Activated CD8-positive, alpha-beta memory T cell treated with anti-CD3 and anti-CD28 coated beads, Interleukin-2, amount 50 U/mL, for 48 hours (primary cell): ENCODE results near the gene PLA2G4E.

ENCODE experiments used
- DNase-seq: peaks from one replicate; pipeline ENCODE4 v3.0.0-alpha.2; 2020

PLA2G4E gene

DNA sequence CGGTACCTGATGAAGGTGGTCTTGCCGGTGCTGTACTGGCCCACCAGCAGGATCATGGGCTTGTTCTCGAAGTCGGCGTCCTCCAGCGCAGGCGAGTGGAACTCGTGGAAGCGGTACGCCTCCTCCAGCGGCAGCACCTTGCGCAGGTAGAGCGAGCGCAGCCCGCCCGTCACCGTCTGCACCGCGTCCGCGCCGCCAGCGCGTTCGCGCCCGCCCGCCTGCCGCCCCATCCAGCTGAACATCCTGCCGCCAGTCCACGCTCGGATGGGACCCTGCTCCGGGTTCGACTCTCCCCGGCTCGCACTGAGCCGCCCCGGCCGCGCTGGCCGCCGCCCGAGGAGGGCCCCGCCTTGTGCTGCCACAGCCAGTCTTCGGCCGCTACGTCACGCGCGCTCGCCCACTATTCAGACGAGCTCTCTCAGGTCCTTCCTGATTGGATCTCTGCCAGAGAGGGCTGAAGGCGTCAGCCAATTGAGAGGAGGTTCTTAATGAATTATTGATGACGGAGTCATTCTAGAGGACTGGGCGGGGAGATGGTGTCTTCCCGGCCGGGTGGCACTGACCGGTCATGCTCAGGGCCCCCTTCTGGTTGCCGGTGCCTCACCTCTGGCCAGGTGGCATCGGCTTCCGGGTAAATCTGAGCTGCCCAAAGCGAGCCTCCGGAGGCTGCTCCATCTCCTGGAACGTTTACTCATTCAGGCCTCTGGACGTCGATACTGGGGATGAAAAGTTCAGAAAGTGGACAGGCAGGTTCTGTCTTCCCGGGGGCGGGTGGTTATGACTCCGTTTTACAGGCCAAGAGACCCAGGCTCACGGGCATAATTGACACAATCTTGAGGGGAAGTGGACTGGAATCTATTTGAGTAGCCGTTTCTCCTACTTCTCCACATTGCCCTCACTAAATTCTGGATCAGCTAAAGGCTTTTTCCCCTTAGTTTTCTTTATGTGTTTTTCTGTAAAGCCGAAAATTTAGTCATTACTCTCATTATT is 48.3 kb downstream of the PLA2G4E start, which contains the start of gene EHD4:
TSS of gene EHD4 (minus strand) at position 305 of the 990 bp plus-strand sequence. CDS start at position 242, 63 bp downstream.
- peak; percentile 96 for DNase-seq

DNA sequence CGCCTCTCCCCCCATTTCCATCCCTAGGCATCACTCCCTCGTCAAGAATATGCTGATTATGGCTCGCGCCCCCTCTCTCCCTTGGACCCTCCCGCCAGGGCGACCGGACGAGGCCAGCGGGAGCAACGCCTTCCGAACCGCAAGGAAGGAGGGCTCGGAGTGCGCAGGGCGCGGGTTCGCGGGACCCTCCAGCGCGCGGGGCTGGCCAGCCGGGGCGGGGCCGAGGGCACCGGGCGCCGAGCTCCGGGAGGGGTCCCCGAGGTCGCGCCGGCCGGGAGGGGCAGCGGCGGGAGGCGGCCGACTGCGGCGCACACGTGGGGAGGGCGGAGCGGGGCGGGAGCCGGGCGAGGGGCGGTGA is 49.0 kb downstream of the PLA2G4E start:
- DNase-seq = no peak

DNA sequence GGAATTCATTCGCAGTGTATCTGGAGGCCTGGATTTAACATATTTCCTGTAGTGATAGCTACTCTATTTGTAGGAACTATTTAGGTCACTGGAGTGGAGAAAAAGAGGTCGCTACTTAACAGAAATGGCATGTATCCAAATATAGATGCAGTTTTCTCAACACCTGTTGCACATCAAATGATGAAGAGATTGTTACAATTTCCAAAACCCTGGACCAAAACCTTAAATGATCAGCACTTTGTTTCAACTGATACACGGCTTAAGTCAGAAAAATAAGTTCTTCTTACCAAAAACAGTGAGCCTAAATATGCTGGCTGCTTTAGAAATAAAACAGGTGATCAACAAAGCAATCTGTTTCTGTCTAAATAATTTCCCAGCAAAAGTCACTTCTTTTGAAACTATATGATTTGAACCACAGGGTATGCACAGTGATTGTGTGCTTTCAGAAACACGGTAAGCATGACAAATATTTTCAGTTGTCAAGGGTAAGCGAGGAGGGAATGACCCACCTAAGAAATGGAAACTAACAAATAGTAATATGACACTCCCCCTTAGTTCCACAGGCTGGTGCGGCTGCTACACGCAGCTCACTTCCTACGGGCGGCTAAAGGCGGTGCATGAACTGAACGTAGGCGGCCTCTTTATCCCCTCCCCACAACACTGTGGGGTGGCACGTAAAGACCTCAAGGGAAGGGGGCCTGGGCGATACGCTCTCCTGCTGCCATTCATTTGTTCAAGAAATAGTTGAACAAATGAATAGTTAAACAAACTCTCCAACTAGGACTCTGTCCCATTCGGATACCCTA is 49.5 kb downstream of the PLA2G4E start:
- peak; percentile 84 for DNase-seq

DNA sequence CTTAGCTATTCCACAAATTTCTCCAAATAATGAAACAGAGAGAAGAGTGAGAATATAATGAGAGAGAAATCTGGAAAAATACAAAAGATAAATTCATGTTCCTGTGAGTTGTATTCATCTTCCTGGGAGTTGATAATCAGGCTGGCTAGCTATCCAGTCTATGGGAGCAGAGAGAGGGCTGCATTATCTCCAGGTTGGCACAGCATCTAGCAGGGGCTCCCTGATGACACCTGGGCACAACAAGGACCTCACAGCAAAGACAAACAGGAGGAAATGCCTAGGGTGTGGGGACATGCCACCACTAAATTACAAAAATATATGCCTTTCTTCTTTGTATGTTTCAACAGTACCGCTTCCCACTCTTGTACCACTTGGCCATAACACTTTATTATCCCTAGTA is 50.4 kb downstream of the PLA2G4E start:
- peak; percentile 30 for DNase-seq

DNA sequence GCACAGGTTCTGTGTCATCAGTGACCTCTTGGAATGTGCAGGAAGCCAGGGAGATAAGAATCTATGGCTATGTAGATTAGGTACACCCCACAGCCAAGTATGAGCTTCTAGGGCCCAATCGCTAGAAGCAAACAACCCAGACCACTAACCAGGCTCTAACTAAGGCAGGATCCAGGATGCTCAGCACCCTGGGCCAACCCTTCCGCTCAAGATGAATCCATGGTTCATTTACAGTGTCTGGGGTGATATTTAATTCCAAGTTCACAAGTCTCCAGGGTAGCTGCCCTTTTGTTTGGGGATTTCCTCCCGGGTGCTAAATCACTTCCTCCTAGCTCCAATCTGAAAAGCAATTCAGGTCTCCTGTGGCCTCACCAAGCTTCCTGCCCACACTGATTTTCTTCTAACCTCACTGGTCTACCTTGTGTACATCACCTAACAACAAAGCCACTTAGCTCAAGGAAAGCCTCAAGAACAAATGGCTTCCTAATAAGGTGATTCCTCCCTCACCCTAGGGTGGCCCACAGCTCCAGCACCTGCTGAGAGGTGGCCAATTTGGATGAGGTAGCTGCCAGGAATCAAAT is 50.9 kb downstream of the PLA2G4E start:
- peak; percentile 53 for DNase-seq

DNA sequence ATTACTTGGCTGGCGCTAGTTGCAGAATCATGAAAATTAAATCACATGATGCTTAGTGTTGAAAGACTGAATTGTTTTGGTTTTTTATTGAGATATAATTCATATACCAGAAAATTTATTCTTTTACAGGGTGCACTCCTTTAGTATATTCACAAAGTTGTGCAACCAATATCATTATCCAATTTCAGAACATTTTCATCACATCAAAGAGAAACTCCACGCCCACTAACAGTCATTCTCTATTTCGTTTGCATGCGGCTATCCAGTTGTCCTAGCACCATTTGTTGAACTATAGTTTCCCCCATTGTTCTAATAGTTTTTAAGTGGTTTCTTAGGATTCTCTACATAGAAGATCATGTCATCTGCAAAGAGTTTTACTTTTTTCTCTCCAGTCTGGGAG is 52.1 kb downstream of the PLA2G4E start:
- no peak for DNase-seq

DNA sequence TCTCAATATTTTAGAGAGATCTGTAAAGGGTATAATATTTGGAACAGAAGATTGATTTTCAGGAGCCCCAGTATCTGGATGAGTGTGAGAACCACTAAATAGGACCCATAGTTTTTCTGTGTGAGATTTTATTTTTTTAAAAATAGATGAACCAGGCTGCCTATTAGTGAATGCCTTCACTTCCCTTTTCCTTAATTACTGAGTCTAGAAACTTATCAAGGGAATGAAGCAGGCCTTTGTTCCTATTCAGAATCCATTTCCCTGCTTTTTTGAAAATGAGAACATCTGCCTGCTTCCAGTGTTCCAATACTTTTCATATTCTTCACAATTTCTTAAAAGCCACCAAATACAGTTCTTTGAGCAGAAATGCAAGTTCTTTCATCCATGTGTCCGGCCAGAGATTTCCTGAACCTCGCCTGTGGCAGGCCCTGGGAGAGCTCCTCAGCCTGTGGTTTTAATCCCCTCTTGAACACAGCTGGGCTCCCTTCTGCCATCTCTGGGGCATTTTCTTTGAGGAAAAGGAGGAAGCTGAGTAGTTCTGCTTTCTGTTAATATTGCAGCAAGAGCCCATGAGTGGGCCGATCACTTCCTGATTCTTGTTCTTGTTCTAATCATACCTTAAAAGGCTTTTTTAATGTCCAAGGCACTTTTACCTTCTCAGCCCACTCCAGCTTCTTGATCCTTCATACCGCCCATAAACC is 53.2 kb downstream of the PLA2G4E start:
- DNase-seq = peak; percentile 29

DNA sequence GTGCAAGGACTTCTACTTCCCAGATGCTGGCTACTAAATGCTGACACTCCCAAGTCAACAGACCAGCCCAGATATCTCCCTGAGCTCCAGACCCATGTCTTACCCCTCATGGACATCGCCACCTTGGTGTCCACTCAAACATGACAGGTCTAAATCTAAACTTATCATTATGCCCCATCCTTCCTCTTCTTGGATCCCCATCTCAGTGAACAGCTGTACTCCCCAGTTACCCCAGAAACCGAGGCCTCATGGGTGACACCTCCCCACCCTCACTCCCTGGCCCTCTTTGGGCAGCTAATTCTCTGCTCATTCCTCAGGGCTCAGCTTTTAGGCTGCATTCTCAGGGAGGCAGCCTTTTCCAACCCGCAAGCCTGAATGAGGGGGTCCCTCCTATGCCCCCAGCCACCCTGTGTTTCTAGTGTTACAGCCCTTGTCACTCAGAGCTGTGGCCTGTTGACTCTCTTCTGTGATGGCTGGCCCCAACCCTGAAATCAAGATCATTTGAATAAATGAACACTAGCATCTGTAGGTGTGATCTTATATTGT is 53.8 kb downstream of the PLA2G4E start:
- peak; percentile 36 for DNase-seq

DNA sequence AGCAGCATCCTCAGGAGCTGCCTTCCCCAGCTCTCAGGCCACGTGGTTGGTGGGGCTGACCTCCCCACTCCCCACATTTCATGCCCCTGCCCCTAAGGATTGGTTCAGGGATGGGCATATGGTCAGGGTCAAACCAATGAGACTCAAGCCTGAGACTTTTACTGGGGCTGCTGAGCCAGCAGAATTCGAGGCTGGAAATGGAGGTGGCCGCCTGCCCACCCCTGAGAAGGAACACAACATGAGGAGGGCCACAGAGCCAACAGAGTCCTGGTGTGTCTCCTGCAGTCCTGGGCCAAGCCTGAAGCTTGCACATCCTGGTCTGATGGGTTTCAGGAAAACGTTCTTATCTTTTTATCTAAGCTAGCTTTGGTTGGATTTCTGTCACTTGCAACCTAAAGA is 54.4 kb downstream of the PLA2G4E start:
- DNase-seq = peak; percentile 43

DNA sequence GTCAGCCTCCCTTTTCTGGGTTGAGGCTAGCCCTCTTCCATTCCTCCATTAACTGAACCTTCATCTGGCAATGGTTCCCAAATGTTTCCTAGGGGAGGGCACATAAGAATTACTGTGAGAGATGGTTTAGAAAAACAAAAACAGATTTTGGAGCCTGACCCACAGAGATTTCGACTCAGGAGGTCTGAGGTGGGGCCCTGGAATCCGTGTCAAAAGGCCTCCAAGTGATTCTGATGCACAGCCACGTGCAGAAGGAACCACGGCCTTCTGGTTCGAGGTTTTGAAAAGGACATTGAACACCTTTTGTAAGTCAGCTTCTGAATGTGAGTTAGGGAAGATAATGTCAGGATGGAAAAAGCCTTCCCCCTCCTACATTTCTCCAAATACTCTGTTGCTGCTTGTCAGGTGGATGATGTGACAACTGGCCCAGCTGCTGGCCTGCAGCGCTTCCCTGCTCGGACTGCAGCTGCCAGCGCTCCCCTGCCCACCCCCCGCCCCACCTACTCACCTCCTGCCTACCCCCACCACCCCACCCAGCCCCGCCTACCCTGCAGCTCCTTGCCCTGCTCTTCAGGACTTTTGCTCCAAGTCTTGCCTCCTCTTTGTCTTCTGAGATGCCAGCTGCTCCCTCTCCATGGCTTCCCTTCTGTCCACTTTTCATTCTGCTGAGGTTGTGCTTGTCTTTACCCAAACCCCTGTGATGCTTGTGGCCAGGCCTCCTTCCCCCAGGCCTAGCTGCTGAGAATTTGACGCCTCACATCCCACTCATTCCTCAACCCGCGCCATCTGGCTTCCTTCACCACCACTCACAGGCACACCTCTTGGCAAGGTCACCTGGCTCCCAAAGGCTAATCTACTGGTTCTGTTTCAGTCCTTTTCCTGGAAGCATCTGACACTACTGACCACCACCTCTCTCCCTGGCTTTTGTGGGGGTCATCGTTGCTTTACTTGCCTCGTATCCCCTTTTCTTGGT is 55.1 kb downstream of the PLA2G4E start:
- peak; percentile 46 for DNase-seq

DNA sequence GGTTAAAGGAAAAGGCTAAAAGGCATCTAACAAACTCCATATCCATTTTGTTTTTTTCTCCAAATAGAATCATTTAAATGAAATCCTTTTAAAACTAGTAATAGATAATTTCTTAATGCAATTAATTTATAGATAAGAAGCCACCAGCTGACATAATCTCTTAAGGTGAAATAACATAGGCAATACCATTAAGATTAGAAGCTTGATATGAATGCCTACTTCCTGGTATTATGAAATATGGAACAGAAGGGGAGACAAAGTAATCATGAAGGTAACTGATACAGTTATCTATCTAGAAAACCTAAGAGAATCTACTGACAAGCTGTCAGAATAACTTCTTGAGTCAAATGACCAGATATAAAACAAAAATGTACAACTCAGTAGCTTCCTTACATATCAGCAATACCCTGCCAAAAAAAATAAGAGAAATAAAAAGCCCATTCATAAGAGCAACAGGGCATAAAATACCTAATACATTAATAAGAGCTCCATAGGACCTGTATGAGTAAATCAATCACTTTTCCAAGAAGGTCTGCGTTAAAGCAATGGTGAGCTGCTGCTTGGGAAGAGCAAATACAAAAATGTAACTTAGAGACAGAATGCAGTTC is 59.1 kb downstream of the PLA2G4E start:
- DNase-seq = no peak

DNA sequence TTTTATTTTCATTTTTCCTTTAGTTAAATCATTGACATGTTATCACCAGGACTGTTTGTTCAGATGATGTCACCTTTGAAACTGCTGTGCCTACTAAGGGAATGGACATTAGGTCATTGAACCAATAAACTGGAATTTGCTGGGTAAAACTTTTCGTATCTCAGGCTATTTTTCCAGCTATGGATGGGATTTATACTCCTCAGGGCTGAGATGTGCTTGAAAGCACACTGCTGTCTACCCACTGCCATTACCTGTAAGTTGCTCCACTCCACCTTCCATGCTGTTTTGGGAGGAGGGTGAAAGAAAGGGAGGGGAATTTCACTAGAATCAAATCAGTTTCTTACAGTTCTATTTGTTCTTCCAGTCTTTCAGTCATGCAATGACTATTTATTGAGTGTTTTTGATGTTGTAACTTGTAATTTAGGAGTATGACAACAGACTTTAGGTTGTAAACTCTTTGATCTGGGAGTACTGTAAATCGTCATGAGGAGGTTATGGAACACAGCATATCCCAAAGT is 59.8 kb downstream of the PLA2G4E start:
- no peak for DNase-seq

DNA sequence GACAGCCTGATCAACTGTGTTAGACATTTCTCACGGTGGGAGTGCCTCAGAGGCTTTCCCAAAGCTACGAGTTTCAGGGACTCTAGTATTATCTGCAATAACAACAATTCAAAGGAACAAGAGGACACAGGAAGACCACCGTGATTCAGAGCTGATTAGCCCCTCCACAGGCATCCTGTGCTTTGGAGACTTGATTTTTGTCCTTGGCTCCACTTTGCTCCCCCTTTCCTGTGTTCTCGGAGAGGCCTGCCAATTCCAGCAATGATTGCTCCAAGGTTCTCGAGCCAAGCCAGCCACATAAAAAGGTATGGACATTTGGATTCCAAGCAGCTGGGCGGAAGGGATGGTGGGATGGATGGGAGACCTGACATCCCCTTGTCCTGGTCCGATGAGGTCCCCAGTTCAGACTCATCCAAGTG is 62.8 kb downstream of the PLA2G4E start:
- no peak for DNase-seq

DNA sequence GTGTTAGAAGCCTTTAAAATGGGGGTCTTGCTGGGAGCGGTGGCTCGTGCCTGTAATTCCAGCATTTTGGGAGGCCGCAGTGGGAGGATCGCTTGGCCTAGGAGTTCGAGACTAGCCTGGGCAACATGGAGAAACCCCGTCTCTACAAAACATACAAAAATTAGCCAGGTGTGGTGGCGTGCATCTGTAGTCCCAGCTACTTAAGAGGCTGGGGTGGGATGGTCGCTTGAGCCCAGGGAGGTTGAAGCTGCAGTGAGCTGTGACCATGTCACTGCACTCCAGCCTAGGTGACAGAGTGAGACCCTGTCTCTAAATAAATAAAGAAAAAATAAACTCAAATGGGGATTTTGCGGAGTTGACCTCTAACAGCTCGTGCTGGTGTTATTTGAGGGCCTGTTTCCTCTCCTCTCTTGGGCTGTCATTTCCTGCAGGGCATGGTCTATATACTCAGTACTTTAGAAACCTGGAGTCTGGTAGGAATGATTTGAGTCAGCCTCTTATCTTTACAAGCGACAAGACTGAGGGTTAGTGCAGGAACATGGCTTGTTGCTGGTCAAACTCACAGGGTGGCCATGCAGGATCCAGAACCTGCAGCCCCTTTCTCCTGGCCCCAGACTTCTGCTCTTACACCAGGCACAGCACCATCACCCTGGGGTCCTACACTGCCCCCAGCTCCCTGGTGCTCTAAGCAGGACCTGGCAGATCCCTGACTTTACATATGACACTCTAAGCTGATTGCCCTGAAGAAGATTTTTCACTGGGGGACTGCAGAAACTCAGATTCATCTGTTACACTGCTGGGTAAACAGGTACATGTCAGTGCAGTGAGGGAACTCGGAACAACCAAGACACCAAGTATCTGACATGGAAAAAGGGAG is 63.6 kb downstream of the PLA2G4E start:
- no peak for DNase-seq

DNA sequence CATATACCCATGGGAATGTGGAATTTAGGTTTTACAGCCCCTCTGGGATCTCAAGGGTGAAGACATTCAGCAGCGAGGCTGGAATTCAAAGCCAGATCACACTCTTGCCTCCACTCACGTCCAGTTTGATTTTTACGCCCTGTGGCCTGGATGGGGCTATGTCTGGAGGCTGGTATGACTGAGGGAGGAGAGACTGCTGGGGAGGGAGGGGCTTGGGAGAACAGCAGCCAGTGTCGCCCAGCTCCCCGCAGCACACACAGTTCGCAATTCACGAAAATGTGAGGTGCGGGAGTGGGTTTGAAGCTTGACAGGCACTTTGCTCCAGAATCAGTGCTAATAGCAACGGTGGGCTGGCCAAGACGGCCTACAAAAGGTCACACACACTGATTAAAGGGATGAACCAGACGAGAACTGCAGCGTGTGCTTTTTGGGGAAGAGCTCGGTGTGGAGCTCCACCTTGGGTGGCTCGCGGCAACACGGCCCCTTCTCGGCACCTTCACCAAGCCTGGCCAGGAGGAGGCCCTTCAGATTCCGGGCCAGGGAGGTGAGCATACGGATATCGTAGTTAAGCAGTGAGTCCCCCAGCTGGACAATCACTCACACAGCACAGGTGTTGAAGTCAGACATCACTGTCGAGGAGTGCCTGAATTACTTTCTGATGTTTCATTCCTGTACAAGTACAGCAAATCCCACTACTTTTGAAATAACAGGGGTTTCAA is 64.9 kb downstream of the PLA2G4E start:
- DNase-seq = no peak

DNA sequence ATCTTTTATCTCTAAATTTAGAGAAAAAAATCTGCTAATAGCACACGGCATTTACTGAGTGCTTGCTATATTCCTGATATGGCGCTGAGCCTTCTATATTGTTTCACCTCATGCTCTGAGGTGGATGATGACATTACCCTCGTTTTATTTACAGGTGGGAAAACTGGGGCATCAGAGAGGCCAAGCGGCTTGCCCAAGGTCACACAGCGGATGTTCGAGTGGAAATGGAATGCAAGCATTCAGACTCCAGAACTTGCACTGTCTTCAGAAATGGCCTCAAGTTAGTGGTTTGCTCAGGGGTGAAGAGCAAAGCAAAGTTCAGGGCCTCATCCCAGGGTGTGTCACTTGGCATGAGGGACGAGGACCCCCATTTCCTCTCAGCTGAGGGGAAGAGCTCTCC is 65.7 kb downstream of the PLA2G4E start:
- DNase-seq = no peak

DNA sequence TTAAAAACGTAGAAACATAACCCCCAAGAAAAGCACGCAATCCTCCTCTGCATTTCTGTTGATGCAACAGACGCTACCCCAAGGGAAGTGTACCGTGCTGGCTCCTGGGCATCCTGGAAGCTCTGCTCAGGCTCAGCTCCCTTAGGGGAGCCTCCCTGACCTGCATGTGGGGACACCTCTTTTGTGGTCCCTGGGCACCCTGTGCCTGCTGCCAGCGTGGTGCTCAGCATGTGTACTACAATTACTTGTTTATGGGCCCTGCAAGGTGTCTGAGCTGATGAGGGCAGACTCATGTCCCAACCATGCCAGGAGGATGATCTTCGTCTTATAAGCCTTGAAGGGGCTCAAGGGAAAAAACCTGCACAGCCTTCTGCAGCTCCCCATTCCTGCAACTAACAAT is 66.8 kb downstream of the PLA2G4E start:
- no peak for DNase-seq

DNA sequence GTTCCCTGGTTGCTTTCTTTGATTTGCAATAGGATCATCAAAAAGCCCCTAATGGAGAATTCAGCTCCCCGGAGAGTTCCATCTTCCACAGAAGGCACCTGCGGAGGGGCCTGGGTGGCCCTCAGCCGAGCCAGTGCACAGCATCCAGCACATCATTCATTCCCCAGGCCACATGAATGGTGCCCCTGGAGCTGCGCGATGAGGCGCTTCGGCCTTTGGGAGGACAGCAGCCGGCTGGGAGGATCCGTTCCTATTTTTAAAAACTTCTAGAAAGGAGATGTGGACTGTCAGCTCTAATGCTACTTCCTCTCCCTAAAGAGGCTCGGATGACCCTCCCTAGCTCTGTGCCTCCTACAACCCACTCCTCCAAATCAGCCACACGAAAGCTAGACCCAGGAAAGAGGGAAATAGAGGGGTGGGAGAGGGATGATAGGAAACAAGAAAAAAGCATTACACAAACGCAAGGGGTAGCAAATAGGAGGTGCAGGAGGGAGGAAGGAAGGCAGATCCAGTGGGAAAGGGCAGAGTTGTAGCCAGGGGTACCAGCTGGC is 68.8 kb downstream of the PLA2G4E start:
- DNase-seq = no peak
